Thyroid gland (tissue), 4 donors: Measurements from ENCODE around the gene NPEPPS.

Experiments used
- CTCF ChIP-seq, 6 experiments: fragments of 200-600 bp in 3 of 6; fragments of 450-650 bp in 3 of 6; sonication (generic) in 3 of 6; IDR thresholded peaks; one replicate each; pipeline ENCODE4 v1.5.1; 2016 to 2019; ENCODE audit warnings: antibody characterized with exemption in 6 of 6, mild to moderate bottlenecking in 2 of 6, inconsistent platforms in 1 of 6, moderate library complexity in 1 of 6
- POLR2A ChIP-seq, 2 donors: fragments of 450-650 bp; IDR thresholded peaks; one replicate each; pipeline ENCODE4 v1.6.1; 2017; ENCODE audit warnings: antibody characterized with exemption in 2 of 2, mild to moderate bottlenecking in 2 of 2, moderate library complexity in 1 of 2

- TF ChIP-seq POLR2A (IDR thresholded peaks at IDR 0.05), result no peak
- TF ChIP-seq CTCF (IDR thresholded peaks at IDR 0.05), result no peak
Observed at GRCh38 chr17:47669081-47669480, 138.2 kb downstream of the NPEPPS start.
